GM21723 (cell line): Measurements from ENCODE around the gene JMJD1C.
A peak's percentile ranks its signal among the peaks of the same experiment; 100 is the strongest.
"Not testable (repeated sequence)": the region's sequence is repeated elsewhere in the genome, so short reads cannot be mapped to it uniquely, and the experiment has no call there.

Experiments used
- ATAC-seq: cut with Tn5 transposase; IDR thresholded peaks from one replicate; pipeline ENCODE4 v1.9.1; 2021; ENCODE audit warnings: mild to moderate bottlenecking, moderate library complexity; ENCODE audit not compliant: unreplicated experiment

JMJD1C gene

GRCh38 chr10:63412304-63412703, 53.5 kb downstream of the JMJD1C start:
- no peak for ATAC-seq

GRCh38 chr10:63410633-63411032, 55.1 kb downstream of the JMJD1C start:
- ATAC-seq = no peak

GRCh38 chr10:63409465-63410027, 56.2 kb downstream of the JMJD1C start:
- ATAC-seq = no peak

GRCh38 chr10:63407136-63407662, 58.6 kb downstream of the JMJD1C start:
- no peak for ATAC-seq

- ATAC-seq = no peak
Measured at GRCh38 chr10:63396133-63396761, 69.5 kb downstream of the JMJD1C start.

- ATAC-seq = no peak
Measured at GRCh38 chr10:63393050-63393449, 72.7 kb downstream of the JMJD1C start.

GRCh38 chr10:63392224-63392623, 73.6 kb downstream of the JMJD1C start:
- no peak for ATAC-seq

- ATAC-seq = no peak
Measured at GRCh38 chr10:63391812-63392211, 74.0 kb downstream of the JMJD1C start.

- ATAC-seq = no peak
Measured at GRCh38 chr10:63390521-63390920, 75.3 kb downstream of the JMJD1C start.

- ATAC-seq = peak; percentile 71
Measured at GRCh38 chr10:63388421-63389031, 77.3 kb downstream of the JMJD1C start.

- ATAC-seq = no peak
Measured at GRCh38 chr10:63385254-63385653, 80.5 kb downstream of the JMJD1C start.

- ATAC-seq = no peak
Measured at GRCh38 chr10:63384675-63385074, 81.1 kb downstream of the JMJD1C start.

- ATAC-seq = no peak
Measured at GRCh38 chr10:63384001-63384400, 81.8 kb downstream of the JMJD1C start.

GRCh38 chr10:63383141-63383540, 82.6 kb downstream of the JMJD1C start:
- no peak for ATAC-seq

GRCh38 chr10:63382066-63382465, 83.7 kb downstream of the JMJD1C start:
- ATAC-seq = no peak

- ATAC-seq = not testable (repeated sequence)
Measured at GRCh38 chr10:63377305-63377661, 88.5 kb downstream of the JMJD1C start.

- peak; percentile 99 for ATAC-seq
Measured at GRCh38 chr10:63376560-63377304, 89.0 kb downstream of the JMJD1C start.

- ATAC-seq = no peak
Measured at GRCh38 chr10:63375859-63376258, 89.9 kb downstream of the JMJD1C start.

GRCh38 chr10:63375458-63375857, 90.3 kb downstream of the JMJD1C start:
- ATAC-seq = no peak

- no peak for ATAC-seq
Measured at GRCh38 chr10:63374991-63375390, 90.8 kb downstream of the JMJD1C start.

GRCh38 chr10:63373176-63373575, 92.6 kb downstream of the JMJD1C start:
- ATAC-seq = no peak

GRCh38 chr10:63369711-63370110, 96.1 kb downstream of the JMJD1C start:
- ATAC-seq = no peak
